CD1c-positive myeloid dendritic cell (primary cell): ENCODE data around the gene WSCD1.

Experiments used
- DNase-seq: peaks from one replicate; pipeline ENCODE4 v3.0.0-alpha.2; 2016; ENCODE audit errors: extremely low spot score

Gene WSCD1

DNA sequence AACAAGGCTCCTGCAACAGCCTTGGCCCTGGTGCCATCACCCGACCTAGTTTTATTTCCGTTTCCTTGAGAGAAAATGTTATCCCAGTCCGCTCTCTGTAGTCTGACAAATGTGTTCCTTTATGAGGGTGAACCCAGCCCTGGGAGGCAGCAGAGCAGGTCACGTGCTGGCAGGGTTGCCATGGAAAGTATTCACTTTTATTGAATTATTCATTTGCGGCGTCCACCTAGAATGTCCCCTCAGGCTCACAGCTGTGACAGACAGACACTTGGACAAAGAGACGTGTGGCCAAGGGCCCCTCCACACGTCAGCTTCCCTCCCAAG lies 90.0 kb downstream of the WSCD1 start:
- no peak for DNase-seq

DNA sequence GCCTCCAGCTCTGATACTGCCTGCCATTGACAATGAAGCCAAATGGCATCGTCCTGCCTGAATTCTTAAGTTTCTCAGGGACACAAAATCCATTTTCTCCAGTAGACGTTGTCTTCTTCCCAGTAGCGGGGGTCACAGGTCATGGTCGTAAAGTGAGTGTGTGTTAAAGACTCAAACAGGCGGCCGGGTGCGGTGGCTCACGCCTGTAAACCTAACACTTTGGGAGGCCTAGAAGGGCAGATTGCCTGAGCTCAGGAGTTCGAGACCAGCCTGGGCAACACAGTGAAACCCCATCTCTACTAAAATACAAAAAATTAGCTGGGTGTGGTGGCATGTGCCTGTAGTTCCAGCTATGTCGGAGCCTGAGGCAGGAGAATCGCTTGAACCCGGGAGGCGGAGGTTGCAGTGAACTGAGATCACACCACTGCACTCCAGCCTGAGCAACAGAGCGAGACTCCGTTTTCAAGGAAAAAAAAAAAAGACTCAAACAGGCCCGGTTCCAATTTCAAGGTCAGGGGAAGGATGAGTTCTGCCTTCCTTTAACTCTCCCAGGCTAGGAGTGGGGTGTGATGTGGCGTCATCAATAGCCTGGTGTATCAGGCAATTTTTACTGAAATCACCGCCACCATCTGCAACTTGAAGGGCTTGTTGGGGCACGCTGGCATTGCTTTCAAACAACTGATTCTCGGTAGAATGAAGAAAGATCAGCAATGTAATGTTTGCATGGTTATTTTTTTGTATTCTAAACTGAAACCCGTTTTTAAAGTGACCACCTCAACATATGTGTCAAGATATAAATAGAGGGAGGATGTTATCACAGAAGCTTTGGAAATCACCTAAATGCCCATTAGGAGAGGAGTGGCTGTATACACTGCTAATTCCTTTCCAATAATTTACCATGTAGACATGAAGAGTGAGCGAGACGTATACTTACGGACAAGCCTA lies 91.0 kb downstream of the WSCD1 start:
- no peak for DNase-seq

DNA sequence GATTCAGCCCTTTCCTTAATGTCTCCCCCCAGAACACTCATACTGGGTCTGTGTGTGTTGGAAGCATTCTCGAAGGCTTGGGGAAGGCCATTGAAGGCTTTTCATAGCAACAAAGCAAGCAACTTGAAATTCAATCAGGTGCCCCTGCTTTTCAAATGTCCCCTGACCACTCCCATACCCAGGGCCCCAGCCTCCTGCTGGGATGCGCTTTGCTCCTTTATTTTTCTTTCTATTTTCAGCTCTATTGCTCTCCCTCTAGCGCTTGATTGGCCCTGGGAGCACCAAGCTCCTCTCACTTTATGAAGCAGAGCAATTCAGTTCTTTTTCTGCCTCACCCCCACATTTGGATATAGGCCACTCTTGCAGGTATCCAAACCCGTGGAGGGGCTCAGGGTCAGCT lies 92.0 kb downstream of the WSCD1 start:
- no peak for DNase-seq

DNA sequence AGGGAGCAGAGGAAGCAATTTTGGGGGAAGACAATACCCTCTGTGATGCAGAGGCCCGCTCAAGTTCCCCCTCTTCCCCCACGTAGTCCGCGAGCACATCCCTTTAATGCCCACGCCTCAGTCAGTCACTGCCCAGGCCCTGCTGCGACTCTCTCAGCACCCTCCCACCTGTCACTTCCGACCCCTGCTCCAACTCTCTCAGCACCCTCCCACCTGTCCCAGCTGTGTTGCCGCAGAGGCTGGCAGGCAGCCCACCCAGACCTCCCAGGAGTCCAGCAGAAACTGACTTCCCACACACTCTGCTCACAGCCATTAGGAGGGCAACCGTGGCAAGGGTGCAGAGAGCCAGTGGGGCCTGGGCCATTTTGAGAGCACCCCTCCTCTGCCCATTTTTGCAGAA lies 92.7 kb downstream of the WSCD1 start:
- no peak for DNase-seq

DNA sequence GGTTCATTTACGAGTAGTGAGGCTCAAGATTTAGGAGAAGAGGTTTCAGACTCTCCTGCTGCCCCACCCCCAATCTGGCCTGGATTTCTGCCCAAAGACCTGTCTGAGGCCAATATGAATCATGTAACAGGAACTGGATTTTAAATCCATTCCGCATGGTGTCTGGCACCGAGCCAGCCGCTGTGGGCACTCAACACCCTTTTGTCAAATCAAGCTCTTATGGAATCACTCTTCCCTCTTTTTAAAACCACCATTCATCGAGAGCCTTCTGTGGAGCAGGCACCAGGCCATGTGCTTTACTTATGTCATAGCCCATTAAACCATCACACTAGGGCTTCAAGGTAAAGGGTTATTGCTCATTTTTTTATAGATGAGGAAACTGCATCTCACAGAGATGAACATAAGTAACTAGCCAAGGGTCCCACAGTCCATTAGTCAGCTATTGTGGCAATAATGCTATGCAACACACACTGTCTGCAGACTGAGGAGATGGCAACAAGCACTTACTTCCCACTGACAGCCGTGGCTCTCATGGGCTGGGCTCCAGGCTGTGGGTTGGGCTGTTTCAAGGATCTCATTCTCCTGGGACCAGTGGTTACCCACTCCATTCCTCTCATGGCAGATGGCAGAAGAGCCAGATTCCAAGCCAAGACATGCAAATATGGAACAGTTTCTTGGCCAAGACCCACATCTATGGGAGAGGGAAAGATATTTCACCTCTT lies 93.6 kb downstream of the WSCD1 start:
- DNase-seq = no peak

DNA sequence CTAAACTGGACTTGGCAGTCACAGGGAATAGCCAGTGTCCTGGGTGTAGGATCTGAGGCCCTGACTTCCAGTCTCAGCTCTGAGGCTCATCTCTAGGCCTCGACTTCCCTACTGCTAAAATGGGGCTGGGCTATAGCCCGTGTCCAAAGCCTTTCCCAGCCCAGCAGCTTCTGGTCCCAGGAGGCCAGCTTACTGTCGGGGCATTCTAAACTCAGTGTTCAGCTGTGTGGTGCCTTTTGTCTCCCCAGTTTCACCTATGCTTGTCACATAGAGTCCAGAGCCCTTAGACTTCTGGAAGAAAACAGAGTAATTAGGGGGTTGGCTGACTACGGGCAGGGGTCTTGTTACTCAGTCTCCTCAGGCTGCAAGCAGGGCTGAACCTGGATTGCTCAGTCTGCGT lies 94.8 kb downstream of the WSCD1 start:
- no peak for DNase-seq

DNA sequence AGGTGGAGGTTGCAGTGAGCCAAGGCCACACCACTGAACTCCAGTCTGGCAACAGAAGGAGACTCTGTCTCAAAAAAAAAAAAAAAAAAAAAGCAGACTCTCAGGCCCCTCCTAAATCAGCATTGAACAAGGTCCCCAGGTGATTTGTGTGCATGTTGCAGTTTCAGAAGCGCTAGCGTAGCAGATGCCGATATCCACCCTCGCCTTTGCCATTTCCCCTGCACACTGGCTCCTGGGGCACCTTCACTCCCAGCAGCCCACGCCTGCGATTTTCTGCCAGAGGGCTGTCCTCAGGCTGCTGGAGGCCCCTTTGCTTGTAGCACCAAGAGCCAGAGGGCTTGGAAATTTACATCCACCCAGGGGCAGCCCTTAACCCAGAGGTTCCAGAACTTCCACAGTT lies 95.6 kb downstream of the WSCD1 start:
- DNase-seq = no peak

DNA sequence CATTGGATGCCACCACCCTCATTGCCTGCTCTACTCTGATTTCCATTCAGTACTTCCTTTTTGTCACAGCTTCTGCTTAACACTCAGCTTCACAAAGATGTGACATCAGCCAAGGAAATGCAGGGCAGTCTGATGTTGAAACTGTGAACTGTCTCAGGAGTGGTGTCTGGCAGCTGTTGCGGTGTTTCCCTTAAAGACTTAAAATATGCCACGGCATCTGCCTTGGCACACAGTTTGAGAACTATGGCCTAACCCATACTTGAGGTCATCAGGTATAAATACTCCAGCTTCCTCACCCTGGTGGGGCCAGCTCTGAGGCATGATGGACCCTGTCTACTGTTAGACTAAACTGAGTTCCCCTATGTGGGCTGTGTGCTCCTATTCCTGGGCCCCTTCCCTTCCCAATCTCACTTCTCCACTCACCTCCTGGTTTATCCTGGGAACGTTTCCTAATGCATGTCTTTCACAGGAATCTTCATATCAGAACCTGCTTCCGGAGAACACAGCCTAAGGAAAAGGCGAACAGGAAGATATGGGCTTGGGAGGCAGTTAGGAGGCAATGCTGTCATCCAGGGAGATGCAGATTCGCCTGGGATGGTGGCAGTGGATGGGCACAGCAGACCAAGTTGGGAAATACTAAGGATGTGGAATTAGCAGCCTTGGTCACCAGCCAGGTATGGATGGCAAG lies 96.5 kb downstream of the WSCD1 start:
- DNase-seq = peak; percentile 17

DNA sequence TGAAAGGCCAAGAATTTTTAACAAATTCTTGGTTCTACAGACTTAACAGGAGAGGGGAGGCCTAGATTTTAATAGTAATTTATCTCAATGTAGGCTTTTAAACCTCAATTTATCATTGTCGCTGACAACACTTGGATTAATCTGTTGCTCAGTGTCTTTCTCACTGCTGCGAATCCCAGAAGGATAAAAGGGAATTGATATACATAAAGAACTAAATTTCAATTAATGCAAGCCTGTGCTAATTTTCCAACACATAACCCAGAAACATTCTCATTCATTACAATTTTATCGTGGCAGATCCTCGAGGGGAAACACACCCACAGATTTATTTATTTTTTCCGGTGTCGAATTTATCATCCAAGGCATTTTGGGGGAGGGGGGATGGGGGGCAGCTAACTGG lies 98.1 kb downstream of the WSCD1 start:
- no peak for DNase-seq

DNA sequence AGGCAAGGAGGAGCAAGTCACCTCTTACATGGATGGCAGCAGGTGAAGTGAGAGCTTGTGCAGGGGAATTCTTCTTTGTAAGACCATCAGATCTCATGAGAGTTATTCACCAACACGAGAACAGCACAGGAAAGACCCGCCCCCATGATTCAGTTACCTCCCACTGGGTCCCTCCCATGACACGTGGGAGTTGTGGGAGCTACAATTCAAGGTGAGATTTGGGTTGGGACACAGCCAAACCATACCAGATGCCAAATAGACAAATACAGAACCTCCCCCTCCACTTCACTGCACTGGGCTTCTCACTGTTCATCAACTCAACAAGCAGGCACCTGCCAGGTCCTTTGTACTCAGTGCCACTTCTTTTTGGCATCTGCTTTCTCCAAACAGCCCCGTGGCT lies 100.2 kb downstream of the WSCD1 start:
- DNase-seq = no peak

DNA sequence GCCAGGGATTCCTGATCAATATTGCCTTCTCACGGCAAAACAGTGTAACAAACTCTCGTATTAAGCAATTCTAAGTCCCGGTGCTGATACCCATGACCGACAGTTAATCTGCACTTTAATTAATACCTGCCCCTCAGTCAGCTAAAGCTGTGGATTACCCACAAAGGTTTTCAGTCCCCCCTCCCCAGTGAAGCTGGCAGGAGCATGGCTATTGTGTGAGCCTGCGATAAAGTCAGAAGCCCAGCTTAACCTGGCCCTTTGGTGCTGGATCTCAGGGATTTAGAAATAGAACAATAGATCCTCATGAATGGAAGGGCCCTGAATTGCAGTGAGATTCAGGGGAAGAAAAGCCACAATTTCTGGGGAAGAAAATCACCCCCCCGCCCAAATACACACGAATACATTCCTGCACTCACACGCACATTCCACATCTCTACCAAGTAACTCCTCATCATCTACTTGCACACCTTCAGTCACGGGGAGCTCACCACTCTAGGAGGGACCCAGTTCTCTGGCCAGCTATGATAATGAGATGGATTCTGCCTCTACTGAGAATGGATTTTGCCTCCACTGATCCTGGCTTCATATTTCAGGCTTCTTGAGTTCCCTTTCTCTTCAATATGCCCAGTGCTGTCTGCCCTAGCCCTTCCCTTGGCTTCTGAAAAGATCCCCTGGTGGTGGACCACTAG lies 102.6 kb downstream of the WSCD1 start:
- no peak for DNase-seq

DNA sequence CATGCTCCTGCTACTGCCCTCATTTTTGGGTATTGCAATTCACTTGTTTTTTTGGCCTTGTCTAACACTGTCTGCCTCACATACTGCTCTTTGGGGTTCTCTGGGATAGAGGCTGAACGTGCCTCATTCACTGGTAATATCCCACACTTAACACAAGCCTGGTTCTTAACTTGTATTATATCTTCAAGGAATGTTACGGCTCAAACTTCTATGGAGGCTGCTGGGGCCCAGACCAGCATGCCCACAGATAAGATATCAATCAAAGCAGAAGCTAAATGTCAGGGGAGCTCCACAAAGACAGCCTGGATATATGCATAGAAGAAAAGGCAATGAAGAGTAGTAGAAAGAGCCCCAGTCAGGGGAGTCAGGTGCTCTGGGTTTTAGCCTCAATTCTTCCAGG lies 103.5 kb downstream of the WSCD1 start:
- DNase-seq = no peak
